ENCODE data around the gene JUN. TPM values are rescaled to one million over a fixed set of nuclear protein-coding genes. Genes with fewer than 3 reads are reported as not detected.

JUN gene
- total and polyA plus RNA-seq, 2 of the 4 experiments (the other 2 are of a cell fraction): 46.6 to 89.1 TPM

- whole genome bisulfite sequencing, 2 experiments (ENCODE audit: extremely low coverage in 2 of 2, insufficient read length in 1 of 2): no CpG with 5 or more reads among the region's 3 CpGs
- TF ChIP-seq RFX5 (IDR thresholded peaks at IDR 0.05; ENCODE audit: low read depth, low read length) (no peak), MXI1 (IDR thresholded peaks at IDR 0.05; ENCODE audit: borderline replicate concordance, low read depth, low read length) (no peak), SMC3 (IDR thresholded peaks at IDR 0.05; ENCODE audit: low read depth, low read length) (no peak), CTCF (conservative IDR thresholded peaks at IDR 0.05; ENCODE audit: low read depth, low read length) (no peak), RCOR1 (IDR thresholded peaks at IDR 0.05; ENCODE audit: insufficient replicate concordance, low read length) (no peak), MAFK (IDR thresholded peaks at IDR 0.05; ENCODE audit: low read depth, low read length) (no peak), MAZ (IDR thresholded peaks at IDR 0.05; ENCODE audit: borderline replicate concordance, low read depth, low read length) (no peak), ELK1 (IDR thresholded peaks at IDR 0.05; ENCODE audit: borderline replicate concordance, low read depth, low read length) (no peak), RAD21 (IDR thresholded peaks at IDR 0.05; ENCODE audit: low read length) (no peak), FOS (IDR thresholded peaks at IDR 0.05; ENCODE audit: low read depth, low read length) (no peak), POLR2A (IDR thresholded peaks at IDR 0.05; ENCODE audit: low read depth, low read length) (no peak)
- H4K91ac ChIP-seq (ENCODE audit: insufficient read depth, low read depth, low read length): no peak overlapping the region
- no peaks in the 10 kb centered on the region for H3K36me3 ChIP-seq (ENCODE audit: control insufficient read depth, insufficient read depth, low read length)
- no peak overlapping the region for H2BK120ac ChIP-seq (ENCODE audit: low read depth, low read length)
- H3K9me1 ChIP-seq (ENCODE audit: insufficient read depth, low read length): no peaks in the 10 kb centered on the region
- no peak overlapping the region for H3K4ac ChIP-seq (ENCODE audit: low read depth, low read length)
- intact Hi-C loops (cut with micrococcal nuclease) (no loop called here), in situ Hi-C loops (cut with MboI; ENCODE audit: low sequenced_read_pairs) (loop anchor here (25.0 kb wide), 1 partner anchor 493 kb away; the partner anchor contains the start of gene FGGY), dilution Hi-C loops (cut with HindIII; ENCODE audit: low sequenced_read_pairs, unreplicated experiment) (no loop called here)
- no peak overlapping the region for H3K56ac ChIP-seq (ENCODE audit: extremely low read depth, insufficient read depth, low read length)
- DNase-seq (no peak), ATAC-seq (ENCODE audit: low read depth) (no peak)
- H3K18ac ChIP-seq (ENCODE audit: low read depth, low read length): no peak overlapping the region
- H3K4me2 ChIP-seq (ENCODE audit: low read depth, low read length): no peak overlapping the region
- H4K20me1 ChIP-seq (ENCODE audit: insufficient read depth, low read length): no peaks in the 10 kb centered on the region
- H3K27ac ChIP-seq (ENCODE audit: insufficient read depth, low read length): no peak overlapping the region
- no peak overlapping the region for H2AK5ac ChIP-seq (ENCODE audit: low read depth, low read length)
- no peaks in the 10 kb centered on the region for H3K4me1 ChIP-seq (ENCODE audit: control insufficient read depth, insufficient read depth, low read length)
- POLR2A ChIA-PET (ENCODE audit: unreplicated experiment): no interaction called here
- no peak overlapping the region for H2BK20ac ChIP-seq (ENCODE audit: low read depth, low read length)
- H3K4me3 ChIP-seq (ENCODE audit: insufficient read depth, low read depth, low read length): no peak overlapping the region
- no peak overlapping the region for H4K5ac ChIP-seq (ENCODE audit: low read depth, low read length)
- no peaks in the 10 kb centered on the region; the same call in 1 of the 2 replicates for H3K27me3 ChIP-seq (ENCODE audit: control insufficient read depth, insufficient read depth, low read length)
- no peak overlapping the region for H2BK15ac ChIP-seq (ENCODE audit: low read depth, low read length)
- H4K8ac ChIP-seq (ENCODE audit: low read depth in 2 of 2, low read length in 2 of 2): no peak overlapping the region
- no peak overlapping the region for H2BK5ac ChIP-seq (ENCODE audit: low read depth, low read length, poor library complexity, severe bottlenecking)
- H2AK9ac ChIP-seq (replicated peaks; ENCODE audit: low read depth, low read length, poor library complexity): no peak overlapping the region
- no peak overlapping the region for H3K23ac ChIP-seq (ENCODE audit: low read depth, low read length)
- no peak overlapping the region for H3K9ac ChIP-seq (ENCODE audit: low read depth, low read length)
- no peaks in the 10 kb centered on the region for H3K79me1 ChIP-seq (ENCODE audit: low read depth in 1 of 2, low read length in 2 of 2)
- no TSS peak for BruUV-seq (replicated peaks)
- H3K14ac ChIP-seq (replicated peaks; ENCODE audit: low read depth, low read length): no peak overlapping the region
- H3K9me3 ChIP-seq (ENCODE audit: control insufficient read depth, insufficient read depth, low read length): no peaks in the 10 kb centered on the region
- CTCF ChIA-PET: no interaction called here
- no peak overlapping the region for H2AFZ ChIP-seq (replicated peaks; ENCODE audit: low read length, poor library complexity)
These were observed 10.7 kb upstream of the JUN start for GRCh38 chr1:58794585-58794984.

All from IMR-90 (cell line).